LNCaP clone FGC (cell line): Measurements from ENCODE around the gene TMEM167B.
"Not testable (repeated sequence)": the region's sequence is repeated elsewhere in the genome, so short reads cannot be mapped to it uniquely, and the experiment has no call there.

Experiments
- DNase-seq: peaks from one replicate; pipeline ENCODE4 v3.0.0-alpha.2; 2011; ENCODE audit warnings: low read depth
- H3K4me3 ChIP-seq: 2 replicates; pipeline ENCODE4 v1.5.1; 2011; ENCODE audit warnings: mild to moderate bottlenecking, low read depth, low read length, control low read depth
- CTCF ChIP-seq: IDR thresholded peaks from 2 replicates; pipeline ENCODE4 v1.5.1; 2012; ENCODE audit warnings: mild to moderate bottlenecking; ENCODE audit not compliant: control insufficient read depth, insufficient read depth; ENCODE audit errors: extremely low read depth

TMEM167B gene

GRCh38 chr1:109138358-109138757 is 47.8 kb downstream of the TMEM167B start:
- peak; percentile 28 for DNase-seq
- TF ChIP-seq CTCF = no peak
- H3K4me3 ChIP-seq = no peak overlapping the region

- no peak overlapping the region for H3K4me3 ChIP-seq
- DNase-seq = no peak
- TF ChIP-seq CTCF = no peak
Measured at GRCh38 chr1:109140392-109140791, 49.8 kb downstream of the TMEM167B start.

GRCh38 chr1:109142260-109142659 is 51.7 kb downstream of the TMEM167B start:
- DNase-seq = no peak
- H3K4me3 ChIP-seq = no peak overlapping the region
- no peak for TF ChIP-seq CTCF

- not testable (repeated sequence) for H3K4me3 ChIP-seq
Measured at GRCh38 chr1:109142725-109143124, 52.2 kb downstream of the TMEM167B start.

More at GRCh38 chr1:109142725-109143124, 52.2 kb downstream of the TMEM167B start:
- DNase-seq = not testable (repeated sequence)
